ENCODE measurements around the gene LACTB.

GRCh38 chr15:63093486-63094205, 28.0 kb upstream of the LACTB start:
- TF ChIP-seq POLR2A (IDR thresholded peaks at IDR 0.05) (no peak), CTCF (IDR thresholded peaks at IDR 0.05) (peak; percentile 52 to 94 (median 86))

All from Peyer's patch (tissue), 4 donors.